Uterus (tissue), 2 donors: ENCODE results near the gene ATP6V0C.

Source experiments
- CTCF ChIP-seq, 4 experiments: fragments of 200-600 bp in 2 of 4; fragments of 450-650 bp in 2 of 4; sonication (generic) in 2 of 4; IDR thresholded peaks; one replicate each; pipeline ENCODE4 v1.5.1; 2016 to 2019; ENCODE audit warnings: antibody characterized with exemption in 4 of 4, mild to moderate bottlenecking in 2 of 4, moderate library complexity in 1 of 4
- POLR2A ChIP-seq, 2 donors: fragments of 450-650 bp; IDR thresholded peaks; one replicate each; pipeline ENCODE4 v1.6.1; 2016; ENCODE audit warnings: antibody characterized with exemption in 2 of 2, mild to moderate bottlenecking in 1 of 2, moderate library complexity in 1 of 2

GRCh38 chr16:2487517-2487842 is 26.3 kb upstream of the ATP6V0C start:
- no peak for TF ChIP-seq CTCF (IDR thresholded peaks at IDR 0.05)
- no peak for TF ChIP-seq POLR2A (IDR thresholded peaks at IDR 0.05)
